GM19468 (cell line): ENCODE data around the gene ATP1B4.
"Not testable (repeated sequence)": the region's sequence is repeated elsewhere in the genome, so short reads cannot be mapped to it uniquely, and the experiment has no call there.

Experiments
- ATAC-seq: cut with Tn5 transposase; IDR thresholded peaks from one replicate; pipeline ENCODE4 v1.9.1; 2021; ENCODE audit warnings: mild to moderate bottlenecking, moderate library complexity, moderate number of reproducible peaks; ENCODE audit not compliant: unreplicated experiment; ENCODE audit errors: extremely low read depth

Gene ATP1B4

DNA sequence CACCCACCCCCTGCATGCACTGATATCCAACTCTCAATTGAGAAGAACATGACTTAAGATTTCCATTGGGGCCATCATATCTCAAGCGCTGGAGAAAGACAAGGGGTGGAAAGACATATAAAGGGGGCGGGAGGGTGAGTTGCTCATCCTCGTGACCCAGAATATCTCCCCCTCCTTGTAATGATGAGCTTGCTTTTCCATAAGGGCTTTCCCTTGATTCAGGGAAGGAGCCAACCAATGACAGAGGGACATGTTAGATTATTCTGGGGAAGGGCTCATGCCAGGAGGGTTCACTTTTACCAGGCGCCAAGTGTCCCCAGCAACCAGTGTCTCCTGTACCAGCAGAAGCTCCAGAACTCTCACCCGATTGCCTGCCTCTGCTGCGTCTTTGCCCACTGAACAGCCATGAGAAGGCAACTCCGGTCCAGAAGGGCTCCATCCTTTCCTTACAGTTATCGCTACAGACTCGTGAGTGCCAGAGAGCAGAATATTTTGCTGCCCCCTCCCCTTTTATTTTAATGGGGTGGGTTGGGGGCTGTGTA, at the start of gene ATP1B4:
Gene ATP1B4, plus strand, starts transcription at position 326 of the 542 bp plus-strand sequence. Its CDS starts 80 bp downstream, at position 406.
- ATAC-seq: no peak

DNA sequence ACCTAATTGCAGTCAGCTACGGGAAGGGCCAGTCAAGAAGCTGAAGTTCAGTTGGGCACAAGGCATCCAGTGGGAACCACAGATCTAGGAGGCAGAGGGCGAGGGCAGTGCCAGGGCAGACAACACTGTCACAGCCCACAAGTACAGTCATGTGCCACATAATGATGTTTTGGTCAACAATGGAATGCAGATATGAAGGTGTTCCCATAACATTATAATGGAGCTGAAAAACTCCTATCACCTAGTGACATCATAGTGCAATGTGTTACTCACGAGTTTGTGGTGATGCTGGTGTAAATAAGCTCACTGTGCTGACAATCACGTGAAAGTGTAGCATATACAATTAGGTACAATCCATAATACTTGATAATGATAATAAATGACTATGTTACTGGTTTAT, 46.1 kb upstream of the ATP1B4 start:
- ATAC-seq: no peak

DNA sequence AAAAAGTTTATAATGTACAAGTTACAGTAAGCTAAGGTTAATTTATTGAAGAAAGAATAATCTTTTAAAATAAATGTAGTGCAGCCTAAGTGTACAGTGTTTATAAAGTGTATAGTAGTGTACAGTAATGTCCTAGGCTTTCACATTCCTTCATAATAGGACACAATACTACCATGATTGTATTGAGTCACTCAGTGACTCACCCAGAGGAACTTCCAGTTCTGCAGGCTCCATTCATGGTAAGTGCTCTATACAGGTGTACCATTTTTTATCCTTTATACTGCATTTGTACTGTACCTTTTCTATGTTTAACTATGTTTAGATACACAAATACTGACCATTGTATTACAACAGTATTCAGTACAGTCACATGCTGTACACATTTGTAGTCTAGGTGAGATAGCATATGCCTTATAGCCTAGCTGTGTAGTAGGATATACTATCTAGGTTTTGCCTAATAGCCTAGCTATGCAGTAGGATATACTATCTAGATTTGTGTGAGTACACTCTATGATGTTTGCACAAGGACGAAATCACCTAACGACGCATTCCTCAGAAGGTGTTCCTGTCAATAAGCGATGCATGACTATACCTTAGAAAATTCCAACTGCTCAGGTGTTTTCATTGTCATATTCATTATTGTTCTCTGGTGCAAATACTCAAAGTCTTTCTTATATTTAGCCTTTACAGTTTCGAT, 45.2 kb upstream of the ATP1B4 start:
- ATAC-seq: no peak

- no peak for ATAC-seq
Observed at GRCh38 chrX:120318411-120318810, 43.5 kb upstream of the ATP1B4 start.

- ATAC-seq: no peak
Observed at GRCh38 chrX:120321520-120322281, 40.2 kb upstream of the ATP1B4 start.

DNA sequence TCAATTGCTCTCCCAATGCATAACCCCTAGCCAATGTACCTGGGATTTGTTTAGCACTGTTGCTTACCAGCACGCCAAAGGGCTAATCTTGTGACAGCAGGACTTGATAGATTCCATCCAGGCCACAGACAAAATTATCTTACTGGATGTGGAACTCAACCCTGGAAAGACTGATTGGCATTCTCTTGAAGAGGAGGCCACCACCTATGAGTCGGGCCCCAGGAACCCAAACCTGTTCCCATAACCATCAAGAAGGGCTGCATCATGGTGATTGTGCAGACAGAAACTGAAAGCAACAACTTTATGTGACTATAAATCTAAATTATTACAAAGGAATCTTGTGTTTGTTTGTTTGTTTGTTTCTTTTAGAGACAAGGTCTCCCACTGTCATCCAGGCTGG, 30.8 kb upstream of the ATP1B4 start:
- ATAC-seq: no peak

- no peak for ATAC-seq
Observed at GRCh38 chrX:120332394-120332793, 29.5 kb upstream of the ATP1B4 start.

DNA sequence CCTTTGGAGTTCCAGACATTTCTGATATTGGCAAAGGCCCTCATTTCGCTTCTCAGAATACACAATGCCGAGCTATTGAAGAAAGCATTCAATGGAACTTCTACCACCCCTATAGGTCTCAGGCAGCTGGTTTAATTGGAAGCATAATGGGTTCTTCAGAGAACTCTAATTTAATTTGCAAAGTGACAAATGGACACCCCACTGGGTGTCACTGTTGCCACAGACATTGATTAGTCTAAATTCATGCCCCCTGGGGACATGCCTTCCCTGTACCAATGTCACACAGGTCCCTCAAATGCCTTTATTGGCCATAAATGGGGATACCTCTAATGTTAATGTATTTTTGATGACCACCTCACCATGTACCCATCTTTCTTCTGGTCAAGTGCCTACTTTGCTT, 27.7 kb upstream of the ATP1B4 start:
- no peak for ATAC-seq

DNA sequence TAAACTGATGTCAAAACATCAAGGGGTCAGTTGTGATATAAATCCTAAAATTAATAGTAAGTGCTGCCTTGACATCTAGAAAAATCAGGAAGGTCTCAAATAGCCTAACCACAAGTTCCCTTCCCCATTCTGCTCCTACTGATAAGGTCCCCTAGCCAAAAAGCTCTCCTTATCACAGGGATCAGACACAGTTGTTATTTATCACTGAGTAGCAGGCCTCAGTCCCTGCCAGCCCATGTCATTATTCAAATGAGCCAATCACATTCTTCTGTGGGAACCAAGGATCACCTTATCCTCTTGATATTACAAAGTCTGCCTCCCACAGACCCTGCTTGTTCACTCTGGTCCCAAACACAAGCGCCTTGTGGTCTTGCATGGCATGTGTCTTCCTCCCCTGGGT, 27.3 kb upstream of the ATP1B4 start:
- ATAC-seq: no peak

- ATAC-seq: no peak
Observed at GRCh38 chrX:120335289-120335688, 26.6 kb upstream of the ATP1B4 start.

- ATAC-seq: no peak
Observed at GRCh38 chrX:120336899-120337298, 25.0 kb upstream of the ATP1B4 start.

GRCh38 chrX:120344566-120344965, 17.3 kb upstream of the ATP1B4 start:
- not testable (repeated sequence) for ATAC-seq

DNA sequence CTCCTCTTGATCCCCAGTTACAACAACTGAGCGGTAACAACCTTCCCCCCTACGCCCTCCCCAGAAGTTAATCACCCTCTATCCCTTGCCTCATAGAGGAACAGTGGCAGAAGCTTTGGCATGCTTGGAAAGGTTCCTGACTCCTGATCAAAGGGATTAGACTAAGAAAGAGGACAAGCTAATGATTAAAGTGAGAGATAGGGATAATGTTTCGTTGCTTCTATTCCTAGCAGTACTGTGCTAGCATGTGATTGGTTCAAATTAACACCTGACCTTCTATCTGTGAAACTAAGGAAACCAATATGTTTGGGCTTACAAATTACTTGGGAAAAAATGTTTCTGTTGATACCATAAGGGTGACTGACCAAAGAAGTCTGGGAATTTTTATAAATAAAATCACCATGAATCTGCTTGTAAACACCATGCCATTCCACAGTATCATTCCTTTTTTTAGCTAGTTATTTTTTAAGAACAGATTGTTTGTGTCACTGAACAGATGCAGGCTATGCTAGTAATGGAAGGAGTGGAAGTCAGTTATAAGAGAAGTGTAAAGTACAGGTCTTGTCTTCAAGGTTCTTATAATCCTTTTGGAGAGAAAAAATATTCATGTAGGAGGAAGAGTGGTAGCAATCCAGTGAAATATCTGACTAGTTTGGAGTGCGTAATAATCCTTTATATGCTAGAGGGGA, 11.3 kb upstream of the ATP1B4 start:
- no peak for ATAC-seq

DNA sequence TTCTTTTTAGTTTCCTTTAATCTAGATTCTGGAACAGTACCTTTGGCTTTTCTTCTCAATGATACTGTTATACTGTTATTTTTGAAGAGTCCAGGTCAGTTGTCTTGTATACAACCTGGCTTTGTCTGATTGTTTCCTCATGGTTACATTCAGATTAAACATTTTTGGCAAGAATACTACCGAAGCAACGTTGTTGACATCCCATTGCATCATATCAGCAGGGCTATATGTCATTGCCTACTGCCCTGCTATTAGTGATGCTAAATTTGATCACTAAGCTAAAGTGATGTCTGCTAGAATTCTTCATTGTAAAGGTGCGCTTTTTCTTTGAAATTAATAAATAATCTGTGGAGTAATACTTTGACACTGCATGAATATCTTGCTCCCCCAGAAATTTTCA, 5.8 kb upstream of the ATP1B4 start:
- ATAC-seq: no peak

- no peak for ATAC-seq
Observed at GRCh38 chrX:120357186-120357585, 4.7 kb upstream of the ATP1B4 start.

- no peak for ATAC-seq
Observed at GRCh38 chrX:120358737-120359456, 3.0 kb upstream of the ATP1B4 start.

DNA sequence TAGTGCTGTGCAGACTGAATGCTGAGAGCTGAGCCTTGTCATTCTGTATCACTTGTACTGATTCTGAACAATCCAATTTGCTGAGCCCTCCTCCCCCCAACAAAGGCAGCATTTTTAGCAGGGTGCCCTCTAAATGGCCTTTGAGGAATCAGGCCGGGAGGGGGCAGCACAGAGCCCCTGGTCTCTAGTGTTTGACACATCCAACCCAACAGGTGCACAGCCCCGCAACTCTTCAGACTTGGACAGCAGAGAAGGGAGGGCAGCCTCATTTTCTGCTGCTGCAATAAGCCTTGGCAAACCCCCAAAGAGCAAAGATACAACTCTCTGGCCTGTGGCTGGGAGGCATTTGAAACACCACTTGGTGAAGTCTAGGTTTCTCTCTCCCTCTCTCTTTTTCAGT, 3.4 kb downstream of the ATP1B4 start:
- no peak for ATAC-seq

DNA sequence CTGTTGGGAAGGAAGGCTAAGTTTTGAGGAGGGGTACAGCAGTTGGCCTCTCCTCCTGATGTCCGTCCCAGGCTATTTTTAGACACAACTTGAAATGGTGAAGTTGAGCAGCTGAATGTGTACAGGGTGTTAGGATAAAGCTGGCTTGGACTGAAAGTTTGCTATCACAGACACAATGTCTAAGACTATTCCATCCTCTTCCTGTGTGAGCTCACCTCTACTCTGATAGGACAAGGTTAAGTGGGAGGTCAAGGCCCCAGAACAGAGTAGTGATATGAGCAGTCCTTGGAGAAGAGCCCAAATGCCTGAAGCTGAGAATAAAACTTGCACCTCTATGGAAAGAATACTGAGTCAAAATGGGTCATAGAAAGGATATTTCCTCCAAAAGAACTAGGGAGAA, 4.1 kb downstream of the ATP1B4 start:
- ATAC-seq: no peak

DNA sequence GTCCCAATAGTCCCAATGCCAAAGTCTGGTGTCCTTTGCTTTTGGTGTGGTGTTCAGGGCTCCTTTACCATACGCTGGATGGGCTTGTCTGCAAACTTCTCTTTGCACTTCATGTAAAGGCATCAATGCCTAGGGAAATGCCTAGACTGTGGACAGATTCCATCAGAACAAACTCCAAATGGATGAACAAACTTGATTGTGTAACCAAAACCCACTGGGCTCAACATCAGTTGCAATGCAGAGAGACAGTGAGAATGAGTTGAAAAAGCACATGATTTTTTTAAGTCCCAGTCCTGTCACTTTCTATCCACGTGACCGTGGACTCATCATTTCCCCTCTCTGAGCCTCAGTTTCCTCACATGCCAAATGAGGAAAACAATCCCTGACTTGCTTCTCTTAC, 4.9 kb downstream of the ATP1B4 start:
- no peak for ATAC-seq

DNA sequence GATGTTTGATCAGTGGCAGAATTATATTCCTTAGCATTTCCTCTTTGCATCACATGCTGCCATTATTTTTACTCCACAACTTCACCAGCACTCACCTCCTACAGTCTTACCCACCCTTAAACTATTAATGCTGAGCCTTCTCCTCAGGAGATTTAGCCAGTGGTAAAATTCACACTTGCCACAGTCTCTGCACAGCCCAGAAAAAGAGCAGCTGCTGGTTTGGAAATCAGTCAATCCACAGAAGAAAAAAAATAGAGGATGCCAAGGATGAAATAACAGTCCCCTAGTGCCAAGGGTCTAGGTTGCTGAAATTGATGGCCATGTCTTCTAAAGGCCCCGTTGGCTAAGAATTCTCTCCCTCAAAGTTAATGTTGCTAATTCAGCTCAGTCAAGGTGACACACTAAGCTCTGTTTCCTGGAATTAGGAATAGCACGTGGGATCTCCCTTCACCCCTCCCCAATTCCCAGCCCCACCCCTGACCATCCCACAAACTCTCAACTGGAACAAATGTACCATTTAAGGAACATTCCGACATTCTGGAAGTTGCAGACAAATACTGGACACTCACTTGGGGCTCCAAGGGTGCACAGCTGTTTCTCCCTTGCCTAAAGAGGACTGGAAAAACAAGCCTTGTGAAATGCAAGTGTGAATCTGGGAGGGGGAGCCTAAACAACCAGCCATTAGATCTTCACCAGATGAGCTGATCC, 5.7 kb downstream of the ATP1B4 start:
- no peak for ATAC-seq
